ENCODE measurements around the gene CBARP. TPM values are rescaled to one million over a fixed set of nuclear protein-coding genes. Genes with fewer than 3 reads are reported as not detected.

The CBARP gene
- total and polyA plus RNA-seq, 9 of the 15 experiments (the other 6 are each of a cell fraction or from before 2014, with no cell fraction given): 0.03 to 8.9 (median 1.2) TPM; not detected in 1

GRCh38 chr19:1245494-1246264 is 7.9 kb upstream of the CBARP start:
- 66% methylated on average over 18 of the region's 26 CpGs for WGBS (ENCODE audit: insufficient coverage, low coverage, missing lambda C conversion rate)
- peak overlapping the region in 1 of 2 experiments; percentile 98; a peak in 2 of 4 replicates for H3K9ac ChIP-seq (ENCODE audit: insufficient read depth in 1 of 2, low read depth in 2 of 2, low read length in 2 of 2)
- CTCF ChIA-PET (ENCODE audit: low intra/inter-chr PET ratio): interaction anchor here (4.5 kb wide), 1 partner anchor 22 kb away, joined by 51 read pairs; no protein-coding TSS in a partner anchor
- TF ChIP-seq GATAD2B (IDR thresholded peaks at IDR 0.05; ENCODE audit: borderline replicate concordance): no peak
- no peak for TF ChIP-seq FOXK1 (CRISPR knock-in tag; IDR thresholded peaks at IDR 0.05; ENCODE audit: borderline replicate concordance)
- no peak for TF ChIP-seq ZNF184 (CRISPR knock-in tag; IDR thresholded peaks at IDR 0.05)
- no peak for TF ChIP-seq NCOA2 (IDR thresholded peaks at IDR 0.05; ENCODE audit: partially characterized antibody in 2 of 2)
- TF ChIP-seq ZBTB5 (IDR thresholded peaks at IDR 0.05): no peak
- no peak for TF ChIP-seq E4F1 (CRISPR knock-in tag; IDR thresholded peaks at IDR 0.05; ENCODE audit: borderline replicate concordance)
- no peak for TF ChIP-seq NRF1 (conservative IDR thresholded peaks at IDR 0.05 in 1 of 2, IDR thresholded peaks at IDR 0.05 in 1 of 2)
- no peak for TF ChIP-seq LCOR (CRISPR knock-in tag; IDR thresholded peaks at IDR 0.05)
- no peak for TF ChIP-seq NR3C1 (CRISPR knock-in tag; IDR thresholded peaks at IDR 0.05)
- TF ChIP-seq EZH2 (IDR thresholded peaks at IDR 0.05; ENCODE audit: borderline replicate concordance, low read depth, low read length): no peak
- no peak for TF ChIP-seq MYC (IDR thresholded peaks at IDR 0.05; ENCODE audit: low read depth, low read length)
- no peak for TF ChIP-seq MYC (CRISPR knock-in tag; IDR thresholded peaks at IDR 0.05; ENCODE audit: borderline replicate concordance, low read depth)
- no peak for TF ChIP-seq UBTF (IDR thresholded peaks at IDR 0.05; ENCODE audit: borderline replicate concordance in 1 of 2, low read depth in 2 of 2, low read length in 2 of 2)
- TF ChIP-seq LARP7 (IDR thresholded peaks at IDR 0.05): no peak
- TF ChIP-seq PCBP1 (IDR thresholded peaks at IDR 0.05; ENCODE audit: low read depth, low read length, poor library complexity, severe bottlenecking): no peak

More at GRCh38 chr19:1245494-1246264, 7.9 kb upstream of the CBARP start:
- peaks cover 54% of the 10 kb centered on the region for H3K79me2 ChIP-seq (ENCODE audit: control insufficient read depth, insufficient read depth, low read length)
- no peak for FAIRE-seq
- no peak overlapping the region for H3K4me3 ChIP-seq
- no peak overlapping the region for H2AFZ ChIP-seq (ENCODE audit: low read depth, low read length)
- no peaks in the 10 kb centered on the region for H3K27me3 ChIP-seq (ENCODE audit: control insufficient read depth in 2 of 2, insufficient read depth in 2 of 2, low read length in 2 of 2)
- no peak for ATAC-seq
- 0 out of 2 replicates have a peak, but pooled peaks cover 5% of the 10 kb centered on the region for H4K20me1 ChIP-seq (replicated peaks; ENCODE audit: control insufficient read depth, insufficient read depth, low read length)
- BruUV-seq (replicated peaks): no TSS peak
- in situ Hi-C loops (cut with MboI) (loop anchor here (25.0 kb wide), 1 partner anchor 483 kb away; the partner anchor contains the start of gene MISP), intact Hi-C loops (cut with micrococcal nuclease) (no loop called here)
- peaks cover 47 to 95% of the 10 kb centered on the region in 2 experiments for H3K4me1 ChIP-seq (replicated peaks in 1 of 2; ENCODE audit: control insufficient read depth in 2 of 2, insufficient read depth in 2 of 2, low read length in 2 of 2)
- H3K27ac ChIP-seq (ENCODE audit: extremely low read depth, low read depth, low read length): peak overlapping the region; percentile 69; the same call in 1 of the 3 replicates
- POLR2A ChIA-PET: interaction anchor here (0.6 to 5.6 kb wide), 3 partner anchors 23 to 31 kb away, joined by 3 to 90 read pairs (median 4); partner anchors contain the start of gene CIRBP
- DNase-seq (ENCODE audit: extremely low read depth in 1 of 4, low spot score in 3 of 4): no peak
- H3K9me3 ChIP-seq (replicated peaks; ENCODE audit: control insufficient read depth, insufficient read depth, low read depth, low read length): no peaks in the 10 kb centered on the region
- no peak overlapping the region for H3K4me2 ChIP-seq (ENCODE audit: insufficient read depth, low read length)
- H3K36me3 ChIP-seq (ENCODE audit: control insufficient read depth, insufficient read depth, low read length): peaks cover 42% of the 10 kb centered on the region; the same call in 2 of the 3 replicates
- peaks cover 4% of the 10 kb centered on the region for H3K9me1 ChIP-seq (ENCODE audit: control insufficient read depth, insufficient read depth, low read length)

All from K562 (cell line).